T-helper 1 cell (primary cell): ENCODE data around the gene ADI1.
"Not testable (repeated sequence)": the region's sequence is repeated elsewhere in the genome, so short reads cannot be mapped to it uniquely, and the experiment has no call there.

Experiments used
- DNase-seq, 5 donors: peaks; one replicate each; pipeline ENCODE4 v3.0.0-alpha.2; 2012 to 2020

The ADI1 gene

GRCh38 chr2:3461801-3462492 is 57.4 kb downstream of the ADI1 start:
- DNase-seq, result peak in 1 of 5 donors; percentile 34

- DNase-seq, result no peak
Observed at GRCh38 chr2:3460831-3461800, 58.2 kb downstream of the ADI1 start.

- no peak for DNase-seq
Observed at GRCh38 chr2:3460156-3460555, 59.2 kb downstream of the ADI1 start.

GRCh38 chr2:3459185-3460015 is 59.9 kb downstream of the ADI1 start:
- DNase-seq, result no peak

GRCh38 chr2:3458396-3459184 is 60.7 kb downstream of the ADI1 start:
- no peak for DNase-seq

GRCh38 chr2:3457524-3458395 is 61.6 kb downstream of the ADI1 start:
- no peak for DNase-seq

- no peak for DNase-seq
Observed at GRCh38 chr2:3456125-3456524, 63.2 kb downstream of the ADI1 start.

GRCh38 chr2:3454802-3455201 is 64.5 kb downstream of the ADI1 start:
- no peak for DNase-seq

- not testable (repeated sequence) for DNase-seq
Observed at GRCh38 chr2:3454005-3454404, 65.3 kb downstream of the ADI1 start.

GRCh38 chr2:3453190-3453999 is 65.9 kb downstream of the ADI1 start:
- DNase-seq, result no peak

GRCh38 chr2:3451926-3452671 is 67.2 kb downstream of the ADI1 start:
- no peak for DNase-seq

GRCh38 chr2:3451169-3451568 is 68.2 kb downstream of the ADI1 start:
- DNase-seq, result no peak

- no peak for DNase-seq
Observed at GRCh38 chr2:3450385-3451010, 68.8 kb downstream of the ADI1 start.

GRCh38 chr2:3449936-3450335 is 69.4 kb downstream of the ADI1 start:
- no peak for DNase-seq

- no peak for DNase-seq
Observed at GRCh38 chr2:3449086-3449485, 70.2 kb downstream of the ADI1 start.

- DNase-seq, result not testable (repeated sequence)
Observed at GRCh38 chr2:3448441-3448911, 70.9 kb downstream of the ADI1 start.

GRCh38 chr2:3447789-3448317 is 71.5 kb downstream of the ADI1 start:
- DNase-seq, result no peak
